Measurements from ENCODE around the gene TAS2R60. TPM values are rescaled to one million over a fixed set of nuclear protein-coding genes. Genes with fewer than 3 reads are reported as not detected.
A peak's percentile ranks its signal among the peaks of the same experiment; 100 is the strongest.
"Not testable (repeated sequence)": the region's sequence is repeated elsewhere in the genome, so short reads cannot be mapped to it uniquely, and the experiment has no call there.

TAS2R60 gene
- total RNA-seq, 8 experiments from 2014 or later = not detected

DNA sequence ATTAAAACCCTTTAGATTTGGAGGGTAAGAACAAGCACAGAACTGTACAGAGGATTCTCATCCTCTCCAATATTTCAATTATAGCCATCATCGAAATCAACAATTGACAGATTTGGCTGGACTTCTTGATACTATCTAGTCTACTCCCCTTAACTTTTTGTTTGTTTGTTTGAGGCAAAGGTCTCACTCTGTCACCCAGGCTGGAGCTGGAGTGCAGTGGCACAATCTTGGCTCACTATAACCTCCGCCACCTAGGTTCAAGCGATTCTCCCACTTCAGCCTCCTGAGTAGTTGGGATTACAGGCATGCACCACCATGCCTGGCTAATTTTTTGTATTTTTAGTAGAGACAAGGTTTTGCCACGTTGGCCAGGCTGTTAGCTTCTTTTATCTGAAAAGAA is 41.0 kb upstream of the TAS2R60 start:
- 0 to 100% (median 89%) methylated on average over 1 to 4 of the region's 4 CpGs; no CpG with 5 or more reads in 1 of the 10 experiments for WGBS, 10 experiments
- H3K4me1 ChIP-seq (replicated peaks in 1 of 2) = peaks cover 19 to 25% of the 10 kb centered on the region in 2 donors
- not testable (repeated sequence) for ATAC-seq (replicated peaks in 6 of 8); H3K4me3 ChIP-seq; H3K27ac ChIP-seq
- in situ Hi-C loops (cut with MboI; ENCODE audit: low pct_unique_long_range_greater_than_20kb in 2 of 9, low sequenced_read_pairs in 9 of 9, unreplicated experiment in 9 of 9) = loop anchor here in 2 of 9 experiments (25.0 kb wide), 1 partner anchor 165 kb away; no protein-coding TSS in a partner anchor

DNA sequence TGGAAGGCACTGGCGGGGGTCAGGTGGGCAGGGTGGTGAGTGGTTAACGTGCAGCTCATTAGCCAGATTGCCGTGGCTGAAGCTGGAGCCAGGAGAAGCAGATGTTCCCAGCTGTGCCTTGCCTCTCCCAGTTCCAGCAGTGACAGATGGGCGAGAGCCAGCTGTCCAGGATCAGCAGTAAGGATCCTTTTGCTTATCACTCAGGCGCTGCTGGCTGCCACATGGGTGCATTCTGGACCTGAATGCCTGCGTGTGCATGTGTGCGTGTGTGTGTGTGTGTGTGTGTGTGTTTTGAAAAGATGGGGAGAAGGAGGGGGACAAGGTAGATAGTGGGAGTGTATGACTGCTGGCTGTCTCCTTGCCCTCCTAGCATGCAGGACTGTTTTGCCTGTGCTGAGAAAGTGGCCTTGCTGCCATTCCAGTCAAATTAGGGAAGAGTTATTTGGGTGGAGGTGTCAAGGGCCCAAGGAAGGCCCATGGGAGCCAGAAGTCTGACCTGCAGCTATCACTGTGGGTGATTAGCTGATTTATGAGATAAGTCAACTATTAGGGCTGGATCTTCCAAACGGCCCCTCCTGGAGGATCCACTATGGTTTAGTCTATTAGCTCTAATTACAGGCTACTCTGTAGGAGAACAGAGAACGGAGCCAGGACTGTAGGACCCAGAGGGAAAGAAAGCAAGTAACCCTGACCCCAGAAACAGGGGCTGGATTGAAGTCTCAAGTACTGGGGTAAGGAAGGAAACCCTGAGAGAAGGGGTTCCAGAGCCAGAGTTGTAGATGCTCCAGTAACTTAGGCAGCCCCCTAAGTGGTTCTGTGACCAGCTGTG is 37.9 kb upstream of the TAS2R60 start:
- H3K4me3 ChIP-seq = no peak overlapping the region
- in situ Hi-C loops (cut with MboI; ENCODE audit: low pct_unique_long_range_greater_than_20kb in 2 of 9, low sequenced_read_pairs in 9 of 9, unreplicated experiment in 9 of 9) = loop anchor here in 2 of 9 experiments (25.0 kb wide), 1 partner anchor 168 kb away; no protein-coding TSS in a partner anchor
- WGBS, 10 experiments = 0 to 32% (median 10%) methylated on average over 2 to 4 of the region's 9 CpGs; no CpG with 5 or more reads in 5 of the 10 experiments
- H3K27ac ChIP-seq = peak overlapping the region in 1 of 2 donors; percentile 9
- peaks cover 40% of the 10 kb centered on the region in 2 donors for H3K4me1 ChIP-seq (replicated peaks in 1 of 2)
- ATAC-seq (replicated peaks in 6 of 8) = peak in 7 of 8 experiments; percentile 61 to 91 (median 86)

GRCh38 chr7:143406002-143406357 is 37.3 kb upstream of the TAS2R60 start:
- H3K4me1 ChIP-seq (replicated peaks in 1 of 2) = peaks cover 43 to 45% of the 10 kb centered on the region in 2 donors
- in situ Hi-C loops (cut with MboI; ENCODE audit: low pct_unique_long_range_greater_than_20kb in 2 of 9, low sequenced_read_pairs in 9 of 9, unreplicated experiment in 9 of 9) = loop anchor here in 2 of 9 experiments (25.0 kb wide), 1 partner anchor 169 kb away; no protein-coding TSS in a partner anchor
- peak in 1 of 8 experiments; percentile 11 for ATAC-seq (replicated peaks in 6 of 8)
- no peak overlapping the region for H3K27ac ChIP-seq
- no peak overlapping the region for H3K4me3 ChIP-seq
- 30 to 100% (median 66%) methylated on average over 1 to 3 of the region's 3 CpGs; no CpG with 5 or more reads in 6 of the 10 experiments for WGBS, 10 experiments

GRCh38 chr7:143407287-143408251 is 35.7 kb upstream of the TAS2R60 start:
- H3K4me1 ChIP-seq (replicated peaks in 1 of 2) = peaks cover 53% of the 10 kb centered on the region in 2 donors
- WGBS, 10 experiments = 67 to 100% (median 100%) methylated on average over 1 to 3 of the region's 13 CpGs; no CpG with 5 or more reads in 7 of the 10 experiments
- in situ Hi-C loops (cut with MboI; ENCODE audit: low pct_unique_long_range_greater_than_20kb in 2 of 9, low sequenced_read_pairs in 9 of 9, unreplicated experiment in 9 of 9) = loop anchor here in 2 of 9 experiments (25.0 kb wide), 1 partner anchor 170 kb away; no protein-coding TSS in a partner anchor
- no peak overlapping the region for H3K27ac ChIP-seq
- no peak overlapping the region for H3K4me3 ChIP-seq
- ATAC-seq (replicated peaks in 6 of 8) = no peak

GRCh38 chr7:143408252-143408685 is 35.0 kb upstream of the TAS2R60 start:
- no peak overlapping the region for H3K4me3 ChIP-seq

GRCh38 chr7:143408686-143409561 is 34.3 kb upstream of the TAS2R60 start, which contains the start of gene EPHA1:
Gene EPHA1 (minus strand): TSS chr7:143408856. CDS start chr7:143408805, 51 bp downstream.
- Histone ChIP-seq H3K4me1 (replicated peaks in 1 of 2) (peaks cover 53 to 57% of the 10 kb centered on the region in 2 donors), H3K27ac (no peak within 1 kb of the TSS), H3K4me3 (no peak within 1 kb of the TSS)
- peak in 1 of 8 experiments; percentile 32 for ATAC-seq (replicated peaks in 6 of 8)
- in situ Hi-C loops (cut with MboI; ENCODE audit: low pct_unique_long_range_greater_than_20kb in 2 of 9, low sequenced_read_pairs in 9 of 9, unreplicated experiment in 9 of 9) = loop anchor here in 2 of 9 experiments (25.0 kb wide), 1 partner anchor 172 kb away; no protein-coding TSS in a partner anchor
- 0 to 83% (median 46%) methylated on average over 1 to 9 of the region's 39 CpGs; no CpG with 5 or more reads in 2 of the 10 experiments for WGBS, 10 experiments

More at GRCh38 chr7:143408252-143408685, 35.0 kb upstream of the TAS2R60 start:
- ATAC-seq (replicated peaks in 6 of 8) = no peak
- in situ Hi-C loops (cut with MboI; ENCODE audit: low pct_unique_long_range_greater_than_20kb in 2 of 9, low sequenced_read_pairs in 9 of 9, unreplicated experiment in 9 of 9) = loop anchor here in 2 of 9 experiments (25.0 kb wide), 1 partner anchor 171 kb away; no protein-coding TSS in a partner anchor
- WGBS, 10 experiments = 80% methylated on average over 1 of the region's 20 CpGs; no CpG with 5 or more reads in 9 of the 10 experiments
- Histone ChIP-seq H3K4me1 (replicated peaks in 1 of 2) (peaks cover 53 to 57% of the 10 kb centered on the region in 2 donors), H3K27ac (no peak overlapping the region)

- 0 to 30% (median 9%) methylated on average over 1 to 5 of the region's 6 CpGs; no CpG with 5 or more reads in 2 of the 10 experiments for WGBS, 10 experiments
- ATAC-seq (replicated peaks in 6 of 8) = peak in 7 of 8 experiments; percentile 25 to 95 (median 87)
- H3K4me1 ChIP-seq (replicated peaks in 1 of 2) = peaks cover 45 to 49% of the 10 kb centered on the region in 2 donors
- H3K4me3 ChIP-seq = no peak overlapping the region
- H3K27ac ChIP-seq = peak overlapping the region in 1 of 2 donors; percentile 34
- in situ Hi-C loops (cut with MboI; ENCODE audit: low pct_unique_long_range_greater_than_20kb in 2 of 9, low sequenced_read_pairs in 9 of 9, unreplicated experiment in 9 of 9) = loop anchor here in 2 of 9 experiments (25.0 kb wide), 1 partner anchor 173 kb away; no protein-coding TSS in a partner anchor
Measured at GRCh38 chr7:143410521-143411004, 32.7 kb upstream of the TAS2R60 start.

DNA sequence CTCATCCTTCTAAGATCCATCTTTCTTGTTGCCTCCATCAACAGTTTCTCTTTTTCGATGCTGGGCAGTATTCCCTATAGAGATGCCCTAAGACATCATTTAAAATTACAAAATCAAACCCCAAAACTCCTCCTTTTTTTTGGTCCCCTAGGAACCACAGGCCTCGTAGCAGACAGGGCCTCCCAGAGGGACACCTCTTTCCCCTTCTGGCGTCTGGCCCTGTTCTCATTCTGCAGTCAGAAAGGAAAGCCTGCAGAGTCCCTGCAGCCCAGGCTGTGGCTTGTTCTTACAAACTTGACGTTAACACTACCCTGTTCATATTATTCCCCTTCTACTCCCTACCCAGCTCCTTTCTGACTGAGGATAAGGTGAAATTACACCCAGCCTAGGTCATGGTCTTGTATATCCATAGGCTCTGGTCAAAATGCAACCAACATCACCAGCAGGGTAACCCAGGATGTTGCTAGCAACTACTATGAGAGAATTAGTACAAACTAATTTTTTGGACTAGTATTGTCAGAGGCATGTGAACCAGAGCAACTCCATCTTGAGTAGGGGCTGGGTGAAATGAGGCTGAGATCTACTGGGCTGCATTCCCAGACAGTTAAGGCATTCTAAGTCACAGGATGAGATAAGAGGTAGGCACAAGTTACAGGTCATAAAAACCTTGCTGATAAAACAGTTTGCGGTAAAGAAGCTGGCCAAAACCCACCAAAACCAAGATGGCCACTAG is 31.1 kb upstream of the TAS2R60 start:
- H3K27ac ChIP-seq = no peak overlapping the region
- H3K4me1 ChIP-seq (replicated peaks in 1 of 2) = peaks cover 35 to 50% of the 10 kb centered on the region in 2 donors
- 56 to 100% (median 84%) methylated on average over 1 to 4 of the region's 5 CpGs for WGBS, 10 experiments
- no peak overlapping the region for H3K4me3 ChIP-seq
- in situ Hi-C loops (cut with MboI; ENCODE audit: low pct_unique_long_range_greater_than_20kb in 2 of 9, low sequenced_read_pairs in 9 of 9, unreplicated experiment in 9 of 9) = loop anchor here in 2 of 9 experiments (25.0 kb wide), 1 partner anchor 175 kb away; no protein-coding TSS in a partner anchor
- no peak for ATAC-seq (replicated peaks in 6 of 8)

- no peak for ATAC-seq (replicated peaks in 6 of 8)
- H3K27ac ChIP-seq = no peak overlapping the region
- in situ Hi-C loops (cut with MboI; ENCODE audit: low pct_unique_long_range_greater_than_20kb in 2 of 9, low sequenced_read_pairs in 9 of 9, unreplicated experiment in 9 of 9) = loop anchor here in 2 of 9 experiments (25.0 kb wide), 1 partner anchor 176 kb away; no protein-coding TSS in a partner anchor
- H3K4me3 ChIP-seq = no peak overlapping the region
- peaks cover 25 to 43% of the 10 kb centered on the region in 2 donors for H3K4me1 ChIP-seq (replicated peaks in 1 of 2)
- WGBS, 10 experiments = 69 to 100% (median 93%) methylated on average over 2 to 8 of the region's 8 CpGs; no CpG with 5 or more reads in 2 of the 10 experiments
Measured at GRCh38 chr7:143413123-143413522, 30.1 kb upstream of the TAS2R60 start.

DNA sequence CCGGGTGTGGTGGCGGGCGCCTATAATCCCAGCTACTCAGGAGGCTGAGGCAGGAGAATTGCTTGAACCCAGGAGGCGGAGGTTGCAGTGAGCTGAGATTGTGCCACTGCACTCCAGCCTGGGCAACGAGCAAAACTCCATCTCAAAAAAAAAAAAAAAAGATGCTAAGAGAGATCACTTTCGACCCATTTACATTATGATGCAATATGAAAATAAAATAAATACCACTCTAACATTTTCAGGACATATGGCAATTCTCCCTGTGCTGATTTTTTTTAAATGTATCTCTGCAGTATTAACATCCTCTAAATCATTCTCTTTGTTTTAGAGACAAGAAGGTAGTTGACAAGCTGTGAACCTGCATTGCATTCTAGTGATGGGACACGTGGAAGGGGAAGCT is 28.0 kb upstream of the TAS2R60 start:
- ATAC-seq (replicated peaks in 6 of 8) = not testable (repeated sequence)

More for the DNA sequence above, 28.0 kb upstream of the TAS2R60 start:
- peaks cover 15 to 36% of the 10 kb centered on the region in 2 donors for H3K4me1 ChIP-seq (replicated peaks in 1 of 2)
- H3K27ac ChIP-seq, H3K4me3 ChIP-seq: not testable (repeated sequence)
- in situ Hi-C loops (cut with MboI; ENCODE audit: low pct_unique_long_range_greater_than_20kb in 2 of 9, low sequenced_read_pairs in 9 of 9, unreplicated experiment in 9 of 9) = loop anchor here in 2 of 9 experiments (25.0 kb wide), 1 partner anchor 178 kb away; no protein-coding TSS in a partner anchor
- WGBS, 10 experiments = 57 to 89% (median 84%) methylated on average over 5 to 6 of the region's 7 CpGs; no CpG with 5 or more reads in 1 of the 10 experiments
